CD8-positive, alpha-beta memory T cell (primary cell): ENCODE data around the gene TUBB1. TPM values are rescaled to one million over a fixed set of nuclear protein-coding genes. Genes with fewer than 3 reads are reported as not detected.
A peak's percentile ranks its signal among the peaks of the same experiment; 100 is the strongest.

Experiments used
- CTCF ChIA-PET: fragments of 350-600 bp; sonication (Branson Sonifier 250); formaldehyde crosslinking; loops from one replicate; lab custom pipeline; 2021; ENCODE audit warnings: antibody characterized with exemption; lab: Charles Lee
- POLR2A ChIA-PET: fragments of 350-600 bp; sonication (Branson Sonifier 250); formaldehyde crosslinking; loops from one replicate; lab custom pipeline; 2021; ENCODE audit warnings: antibody characterized with exemption; lab: Charles Lee
- DNase-seq, 5 donors: peaks; one replicate each; pipeline versions ENCODE4 v3.0.0 to v3.0.0-alpha.2; 2020 to 2022; ENCODE audit warnings: mixed read lengths in 1 of 5
- H3K27ac ChIP-seq: one replicate; pipeline ENCODE4 v1.7.0; 2013; ENCODE audit warnings: low read depth, mild to moderate bottlenecking, low read length, moderate library complexity
- H3K27me3 ChIP-seq: 2 replicates; pipeline ENCODE4 v1.7.0; 2013; ENCODE audit warnings: low read length, mild to moderate bottlenecking; ENCODE audit not compliant: insufficient read depth, poor library complexity, severe bottlenecking
- H3K36me3 ChIP-seq: 2 replicates; pipeline ENCODE4 v1.7.0; 2013; ENCODE audit warnings: mild to moderate bottlenecking, low read length, moderate library complexity; ENCODE audit not compliant: insufficient read depth
- H3K4me1 ChIP-seq: 2 replicates; pipeline ENCODE4 v1.7.0; 2013; ENCODE audit warnings: mild to moderate bottlenecking, low read length, moderate library complexity; ENCODE audit not compliant: insufficient read depth
- H3K4me3 ChIP-seq: 2 replicates; pipeline ENCODE4 v1.7.0; 2013; ENCODE audit warnings: mild to moderate bottlenecking, low read length
- H3K9me3 ChIP-seq: 2 replicates; pipeline ENCODE4 v1.7.0; 2013; ENCODE audit warnings: mild to moderate bottlenecking, low read length
- H3K27ac Mint-ChIP-seq, 8 donors: one replicate each; pipeline ENCODE4 v1.8.0; 2020 to 2021; ENCODE audit warnings: mixed read lengths in 8 of 8, mild to moderate bottlenecking in 6 of 8, inconsistent platforms in 3 of 8, moderate library complexity in 3 of 8
- H3K27me3 Mint-ChIP-seq, 2 donors: one replicate each; pipeline ENCODE4 v1.8.0; 2020 to 2021; ENCODE audit warnings: mixed read lengths in 2 of 2, mild to moderate bottlenecking in 1 of 2, moderate library complexity in 1 of 2
- H3K36me3 Mint-ChIP-seq, 3 donors: one replicate each; pipeline ENCODE4 v1.8.0; 2020 to 2021; ENCODE audit warnings: mixed read lengths in 3 of 3, inconsistent platforms in 1 of 3, mild to moderate bottlenecking in 1 of 3
- H3K4me1 Mint-ChIP-seq, 3 donors: one replicate each; pipeline ENCODE4 v1.8.0; 2020 to 2021; ENCODE audit warnings: mixed read lengths in 3 of 3, inconsistent platforms in 1 of 3, mild to moderate bottlenecking in 1 of 3
- H3K4me3 Mint-ChIP-seq, 7 donors: one replicate each; pipeline ENCODE4 v1.8.0; 2020 to 2021; ENCODE audit warnings: mixed read lengths in 7 of 7, mild to moderate bottlenecking in 6 of 7, moderate library complexity in 4 of 7, inconsistent platforms in 2 of 7
- H3K9me3 Mint-ChIP-seq, 5 donors: one replicate each; pipeline ENCODE4 v1.8.0; 2020 to 2022; ENCODE audit warnings: mixed read lengths in 5 of 5, mild to moderate bottlenecking in 3 of 5, moderate library complexity in 2 of 5, inconsistent platforms in 1 of 5
- polyA plus RNA-seq: library from polyadenylated mRNA; unstranded; fragments of 300-500 nt; fragmentation: Illumina TruSeq; gene quantifications from one replicate; pipeline ENCODE4 v1.2.3, GENCODE V29; 2021
- total RNA-seq, 2 experiments: library from RNA; stranded (reverse); gene quantifications; one replicate each; pipeline ENCODE4 v1.2.3, GENCODE V29; 2021

TUBB1 gene
- total and polyA plus RNA-seq, 3 experiments from 2014 or later = 0.10 TPM; not detected in 2

- Mint-ChIP-seq H3K27ac (peak overlapping the region in 3 of 8 donors; percentile 4 to 64 (median 6)), H3K9me3 (no peaks in the 10 kb centered on the region), H3K27me3 (no peaks in the 10 kb centered on the region), H3K4me3 (no peak overlapping the region), H3K4me1 (peaks cover 24 to 35% (median 27%) of the 10 kb centered on the region in 3 donors), H3K36me3 (peaks cover 0 to 66% (median 24%) of the 10 kb centered on the region in 3 donors)
- Histone ChIP-seq H3K4me1 (peaks cover 12% of the 10 kb centered on the region), H3K36me3 (peaks cover 26% of the 10 kb centered on the region), H3K4me3 (no peak overlapping the region), H3K9me3 (no peaks in the 10 kb centered on the region), H3K27me3 (no peaks in the 10 kb centered on the region), H3K27ac (no peak overlapping the region)
- ChIA-PET POLR2A (no interaction called here), CTCF (interaction anchor here (1.2 kb wide), 1 partner anchor 10 kb away, joined by 3 read pairs; the partner anchor contains the start of gene ATP5F1E)
- DNase-seq = no peak
Measured at GRCh38 chr20:59022754-59023153, 3.5 kb downstream of the TUBB1 start.

- Histone ChIP-seq H3K9me3 (no peaks in the 10 kb centered on the region), H3K36me3 (peaks cover 34% of the 10 kb centered on the region), H3K27me3 (no peaks in the 10 kb centered on the region), H3K4me3 (no peak overlapping the region), H3K27ac (no peak overlapping the region), H3K4me1 (peaks cover 20% of the 10 kb centered on the region)
- no peak overlapping the region for H3K27ac Mint-ChIP-seq
- POLR2A ChIA-PET = no interaction called here
- peaks cover 0 to 75% (median 25%) of the 10 kb centered on the region in 3 donors for H3K36me3 Mint-ChIP-seq
- CTCF ChIA-PET = no interaction called here
- no peaks in the 10 kb centered on the region for H3K27me3 Mint-ChIP-seq
- no peak for DNase-seq
- peaks cover 29 to 44% (median 36%) of the 10 kb centered on the region in 3 donors for H3K4me1 Mint-ChIP-seq
- no peak overlapping the region for H3K4me3 Mint-ChIP-seq
- H3K9me3 Mint-ChIP-seq = no peaks in the 10 kb centered on the region
Measured at GRCh38 chr20:59023616-59024015, 4.4 kb downstream of the TUBB1 start.

GRCh38 chr20:59024111-59024530 is 4.9 kb downstream of the TUBB1 start:
- Mint-ChIP-seq H3K27me3 (no peaks in the 10 kb centered on the region), H3K9me3 (no peaks in the 10 kb centered on the region), H3K36me3 (peaks cover 0 to 78% (median 24%) of the 10 kb centered on the region in 3 donors), H3K27ac (no peak overlapping the region), H3K4me3 (peak overlapping the region in 1 of 7 donors; percentile 18), H3K4me1 (peaks cover 34 to 49% (median 41%) of the 10 kb centered on the region in 3 donors)
- no peak overlapping the region for H3K27ac ChIP-seq
- ChIA-PET POLR2A (no interaction called here), CTCF (no interaction called here)
- DNase-seq = no peak
- H3K36me3 ChIP-seq = peaks cover 38% of the 10 kb centered on the region
- peaks cover 25% of the 10 kb centered on the region for H3K4me1 ChIP-seq
- no peaks in the 10 kb centered on the region for H3K27me3 ChIP-seq
- H3K9me3 ChIP-seq = no peaks in the 10 kb centered on the region
- H3K4me3 ChIP-seq = no peak overlapping the region

GRCh38 chr20:59025086-59025485 is 5.9 kb downstream of the TUBB1 start:
- DNase-seq = no peak
- Histone ChIP-seq H3K27ac (no peak overlapping the region), H3K4me3 (no peak overlapping the region), H3K4me1 (peaks cover 35% of the 10 kb centered on the region), H3K36me3 (peaks cover 38% of the 10 kb centered on the region), H3K27me3 (no peaks in the 10 kb centered on the region), H3K9me3 (no peaks in the 10 kb centered on the region)
- H3K27me3 Mint-ChIP-seq = no peaks in the 10 kb centered on the region
- H3K4me3 Mint-ChIP-seq = no peak overlapping the region
- CTCF ChIA-PET = no interaction called here
- H3K4me1 Mint-ChIP-seq = peaks cover 43 to 58% (median 51%) of the 10 kb centered on the region in 3 donors
- H3K27ac Mint-ChIP-seq = peak overlapping the region in 1 of 8 donors; percentile 50
- H3K9me3 Mint-ChIP-seq = no peaks in the 10 kb centered on the region
- peaks cover 0 to 87% (median 23%) of the 10 kb centered on the region in 3 donors for H3K36me3 Mint-ChIP-seq
- POLR2A ChIA-PET = interaction anchor here (0.6 kb wide), 1 partner anchor 37 kb away, joined by 3 read pairs; no protein-coding TSS in a partner anchor

- peaks cover 0 to 92% (median 23%) of the 10 kb centered on the region in 3 donors for H3K36me3 Mint-ChIP-seq
- H3K4me1 ChIP-seq = peaks cover 39% of the 10 kb centered on the region
- H3K4me1 Mint-ChIP-seq = peaks cover 48 to 63% (median 55%) of the 10 kb centered on the region in 3 donors
- H3K27ac ChIP-seq = no peak overlapping the region
- DNase-seq = no peak
- ChIA-PET CTCF (no interaction called here), POLR2A (no interaction called here)
- no peaks in the 10 kb centered on the region for H3K27me3 Mint-ChIP-seq
- H3K27me3 ChIP-seq = no peaks in the 10 kb centered on the region
- no peak overlapping the region for H3K4me3 ChIP-seq
- H3K4me3 Mint-ChIP-seq = no peak overlapping the region
- H3K27ac Mint-ChIP-seq = peak overlapping the region in 3 of 8 donors; percentile 34 to 52 (median 50)
- H3K36me3 ChIP-seq = peaks cover 38% of the 10 kb centered on the region
- H3K9me3 ChIP-seq = no peaks in the 10 kb centered on the region
- H3K9me3 Mint-ChIP-seq = no peaks in the 10 kb centered on the region
Measured at GRCh38 chr20:59025511-59025910, 6.3 kb downstream of the TUBB1 start.

- no peak for DNase-seq
- H3K4me3 Mint-ChIP-seq = peak overlapping the region in 4 of 7 donors; percentile 3 to 15 (median 4)
- H3K9me3 Mint-ChIP-seq = no peaks in the 10 kb centered on the region
- ChIA-PET CTCF (no interaction called here), POLR2A (no interaction called here)
- H3K27me3 Mint-ChIP-seq = peaks cover 0 to 2% of the 10 kb centered on the region in 2 donors
- Histone ChIP-seq H3K4me1 (peaks cover 50% of the 10 kb centered on the region), H3K9me3 (no peaks in the 10 kb centered on the region), H3K4me3 (no peak overlapping the region), H3K27ac (no peak overlapping the region), H3K36me3 (peaks cover 38% of the 10 kb centered on the region), H3K27me3 (no peaks in the 10 kb centered on the region)
- peak overlapping the region; percentile 1 to 87 (median 14) for H3K27ac Mint-ChIP-seq
- H3K4me1 Mint-ChIP-seq = peaks cover 57 to 73% (median 67%) of the 10 kb centered on the region in 3 donors
- H3K36me3 Mint-ChIP-seq = peaks cover 0 to 97% (median 23%) of the 10 kb centered on the region in 3 donors
Measured at GRCh38 chr20:59026904-59027740, 7.9 kb downstream of the TUBB1 start.

GRCh38 chr20:59027741-59028320 is 8.6 kb downstream of the TUBB1 start:
- Histone ChIP-seq H3K4me3 (no peak overlapping the region), H3K36me3 (peaks cover 38% of the 10 kb centered on the region), H3K9me3 (no peaks in the 10 kb centered on the region), H3K4me1 (peaks cover 50% of the 10 kb centered on the region), H3K27me3 (no peaks in the 10 kb centered on the region), H3K27ac (no peak overlapping the region)
- peaks cover 0 to 2% of the 10 kb centered on the region in 2 donors for H3K27me3 Mint-ChIP-seq
- peak overlapping the region in 1 of 7 donors; percentile 44 for H3K4me3 Mint-ChIP-seq
- DNase-seq = no peak
- CTCF ChIA-PET = no interaction called here
- no peaks in the 10 kb centered on the region for H3K9me3 Mint-ChIP-seq
- H3K27ac Mint-ChIP-seq = peak overlapping the region in 5 of 8 donors; percentile 17 to 54 (median 21)
- POLR2A ChIA-PET = no interaction called here
- peaks cover 60 to 71% (median 71%) of the 10 kb centered on the region in 3 donors for H3K4me1 Mint-ChIP-seq
- peaks cover 0 to 93% (median 19%) of the 10 kb centered on the region in 3 donors for H3K36me3 Mint-ChIP-seq

- peaks cover 50% of the 10 kb centered on the region for H3K4me1 ChIP-seq
- H3K4me1 Mint-ChIP-seq = peaks cover 62 to 76% (median 73%) of the 10 kb centered on the region in 3 donors
- POLR2A ChIA-PET = no interaction called here
- H3K27ac Mint-ChIP-seq = peak overlapping the region in 6 of 8 donors; percentile 40 to 83 (median 64)
- CTCF ChIA-PET = no interaction called here
- H3K9me3 Mint-ChIP-seq = no peaks in the 10 kb centered on the region
- no peak for DNase-seq
- H3K4me3 Mint-ChIP-seq = peak overlapping the region; percentile 66 to 93 (median 70)
- peaks cover 38% of the 10 kb centered on the region for H3K36me3 ChIP-seq
- peaks cover 0 to 2% of the 10 kb centered on the region in 2 donors for H3K27me3 Mint-ChIP-seq
- no peaks in the 10 kb centered on the region for H3K9me3 ChIP-seq
- no peak overlapping the region for H3K27ac ChIP-seq
- H3K27me3 ChIP-seq = no peaks in the 10 kb centered on the region
- peaks cover 0 to 85% (median 17%) of the 10 kb centered on the region in 3 donors for H3K36me3 Mint-ChIP-seq
- H3K4me3 ChIP-seq = no peak overlapping the region
Measured at GRCh38 chr20:59028812-59029211, 9.6 kb downstream of the TUBB1 start.
